Stomach (tissue), 9 donors: Measurements from ENCODE around the gene REX1BD. TPM values are rescaled to one million over a fixed set of nuclear protein-coding genes. Genes with fewer than 3 reads are reported as not detected.

Experiments used
- DNase-seq, 2 donors: peaks; one replicate each; pipeline versions ENCODE4 v3.0.0 to v3.0.0-alpha.2; 2013 to 2019
- H3K27ac ChIP-seq, 5 donors: fragments of 200-600 bp in 4 of 5; sonication (generic) in 4 of 5; one replicate each; pipeline ENCODE4 v1.5.1; 2013 to 2019; ENCODE audit warnings: mild to moderate bottlenecking in 1 of 5, moderate library complexity in 1 of 5
- H3K27me3 ChIP-seq, 3 donors: fragments of 200-600 bp; sonication (generic); one replicate each; pipeline ENCODE4 v1.5.1; 2017 to 2019; ENCODE audit warnings: mixed run types in 1 of 3
- H3K36me3 ChIP-seq, 4 donors: fragments of 200-600 bp; sonication (generic); 1 replicate in 3 of 4; 2 replicates in 1 of 4; pipeline ENCODE4 v1.5.1; 2016 to 2019
- H3K4me1 ChIP-seq, 4 donors: fragments of 200-600 bp; sonication (generic); one replicate each; pipeline ENCODE4 v1.5.1; 2016 to 2019
- H3K4me3 ChIP-seq, 4 donors: fragments of 200-600 bp; sonication (generic) in 3 of 4; one replicate each; pipeline ENCODE4 v1.5.1; 2016 to 2019; ENCODE audit warnings: mild to moderate bottlenecking in 1 of 4
- H3K9me3 ChIP-seq, 4 donors: fragments of 200-600 bp; sonication (generic); one replicate each; pipeline ENCODE4 v1.5.1; 2016 to 2019
- EP300 ChIP-seq: sonication (generic); formaldehyde crosslinking; IDR thresholded peaks from one replicate; pipeline ENCODE4 v1.6.1; 2017; ENCODE audit warnings: antibody characterized with exemption
- POLR2A ChIP-seq, 4 donors: fragments of 450-650 bp; IDR thresholded peaks; one replicate each; pipeline ENCODE4 v1.6.1; 2016; ENCODE audit warnings: antibody characterized with exemption in 4 of 4, control low read depth in 2 of 4, mild to moderate bottlenecking in 1 of 4, moderate library complexity in 1 of 4
- POLR2AphosphoS5 ChIP-seq, 3 donors: sonication (generic); formaldehyde crosslinking; IDR thresholded peaks; one replicate each; pipeline ENCODE4 v1.6.1; 2016; ENCODE audit warnings: antibody characterized with exemption in 3 of 3
- WGBS, 5 donors: extraction: QIAGEN DNeasy Blood & Tissue Kit in 3 of 5; methylation state at CpG; one replicate each; pipeline versions ENCODE4 v1.1.5 to v1.1.7; 2013 to 2018; 5-methylcytosine and 5-hydroxymethylcytosine counted together
- intact Hi-C: fragments of 100-400 bp; cut with DNase I; formaldehyde crosslinking; loops from one replicate; pipeline ENCODE4 v1.15.1; 2023; ENCODE audit warnings: low total_unique reads
- polyA plus RNA-seq, 3 donors: library from polyadenylated mRNA; stranded (reverse); fragments of 200-250 nt; gene quantifications; one replicate each; pipeline ENCODE4 v1.2.3, GENCODE V29; 2013
- total RNA-seq, 5 donors: library from RNA; depleted of rRNA; stranded (reverse); fragments of >200 nt; gene quantifications; one replicate each; pipeline versions ENCODE4 v1.1.0 to v1.2.3, GENCODE V29; 2014 to 2016
- TF ChIP-seq, protein P1 (sequence below), 7 experiments: fragments of 450-650 bp in 4 of 7; fragments of 200-600 bp in 3 of 7; sonication (generic) in 3 of 7; IDR thresholded peaks; one replicate each; pipeline ENCODE4 v1.5.1; 2016 to 2019; ENCODE audit warnings: antibody characterized with exemption in 7 of 7, control low read depth in 2 of 7, mild to moderate bottlenecking in 1 of 7
- donor health status: healthy with polysubstance abuse.
- donor health status: Bipolar disorder and iron deficiency.
- donor health status: healthy.

The REX1BD gene
- total and polyA plus RNA-seq, 8 donors = 15.6 to 483 (median 114) TPM

- no peak for TF ChIP-seq POLR2AphosphoS5 (IDR thresholded peaks at IDR 0.05)
- no peak for TF ChIP-seq POLR2A (IDR thresholded peaks at IDR 0.05)
- no peak for TF ChIP-seq EP300
- TF ChIP-seq, protein P1, sequence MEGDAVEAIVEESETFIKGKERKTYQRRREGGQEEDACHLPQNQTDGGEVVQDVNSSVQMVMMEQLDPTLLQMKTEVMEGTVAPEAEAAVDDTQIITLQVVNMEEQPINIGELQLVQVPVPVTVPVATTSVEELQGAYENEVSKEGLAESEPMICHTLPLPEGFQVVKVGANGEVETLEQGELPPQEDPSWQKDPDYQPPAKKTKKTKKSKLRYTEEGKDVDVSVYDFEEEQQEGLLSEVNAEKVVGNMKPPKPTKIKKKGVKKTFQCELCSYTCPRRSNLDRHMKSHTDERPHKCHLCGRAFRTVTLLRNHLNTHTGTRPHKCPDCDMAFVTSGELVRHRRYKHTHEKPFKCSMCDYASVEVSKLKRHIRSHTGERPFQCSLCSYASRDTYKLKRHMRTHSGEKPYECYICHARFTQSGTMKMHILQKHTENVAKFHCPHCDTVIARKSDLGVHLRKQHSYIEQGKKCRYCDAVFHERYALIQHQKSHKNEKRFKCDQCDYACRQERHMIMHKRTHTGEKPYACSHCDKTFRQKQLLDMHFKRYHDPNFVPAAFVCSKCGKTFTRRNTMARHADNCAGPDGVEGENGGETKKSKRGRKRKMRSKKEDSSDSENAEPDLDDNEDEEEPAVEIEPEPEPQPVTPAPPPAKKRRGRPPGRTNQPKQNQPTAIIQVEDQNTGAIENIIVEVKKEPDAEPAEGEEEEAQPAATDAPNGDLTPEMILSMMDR (IDR thresholded peaks at IDR 0.05) = no peak
- H3K36me3 ChIP-seq = no peaks in the 10 kb centered on the region
- intact Hi-C loops = no loop called here
- H3K9me3 ChIP-seq = no peaks in the 10 kb centered on the region
- no peak overlapping the region for H3K27ac ChIP-seq
- DNase-seq = no peak
- 74 to 91% (median 87%) methylated on average over 10 of the region's 10 CpGs for WGBS, 5 donors
- peaks cover 0 to 39% (median 5%) of the 10 kb centered on the region in 3 donors for H3K27me3 ChIP-seq
- H3K4me1 ChIP-seq = no peaks in the 10 kb centered on the region
- no peak overlapping the region for H3K4me3 ChIP-seq
Measured at GRCh38 chr19:18620311-18620710, 31.7 kb downstream of the REX1BD start.

- Histone ChIP-seq H3K27me3 (peaks cover 0 to 33% (median 2%) of the 10 kb centered on the region in 3 donors), H3K9me3 (no peaks in the 10 kb centered on the region), H3K36me3 (no peaks in the 10 kb centered on the region), H3K4me3 (no peak overlapping the region), H3K4me1 (no peaks in the 10 kb centered on the region), H3K27ac (no peak overlapping the region)
- intact Hi-C loops = no loop called here
- 49 to 71% (median 56%) methylated on average over 7 of the region's 7 CpGs for WGBS, 5 donors
- DNase-seq = peak in 1 of 2 donors; percentile 38
- TF ChIP-seq POLR2AphosphoS5 (IDR thresholded peaks at IDR 0.05) = no peak
- TF ChIP-seq, protein P1 (IDR thresholded peaks at IDR 0.05) = no peak
- TF ChIP-seq POLR2A (IDR thresholded peaks at IDR 0.05) = no peak
- no peak for TF ChIP-seq EP300
Measured at GRCh38 chr19:18620902-18621301, 32.3 kb downstream of the REX1BD start.

GRCh38 chr19:18626906-18627305 lies 38.3 kb downstream of the REX1BD start:
- no peak for DNase-seq
- intact Hi-C loops = no loop called here
- 56 to 63% (median 62%) methylated on average over 2 of the region's 2 CpGs for WGBS, 5 donors

DNA sequence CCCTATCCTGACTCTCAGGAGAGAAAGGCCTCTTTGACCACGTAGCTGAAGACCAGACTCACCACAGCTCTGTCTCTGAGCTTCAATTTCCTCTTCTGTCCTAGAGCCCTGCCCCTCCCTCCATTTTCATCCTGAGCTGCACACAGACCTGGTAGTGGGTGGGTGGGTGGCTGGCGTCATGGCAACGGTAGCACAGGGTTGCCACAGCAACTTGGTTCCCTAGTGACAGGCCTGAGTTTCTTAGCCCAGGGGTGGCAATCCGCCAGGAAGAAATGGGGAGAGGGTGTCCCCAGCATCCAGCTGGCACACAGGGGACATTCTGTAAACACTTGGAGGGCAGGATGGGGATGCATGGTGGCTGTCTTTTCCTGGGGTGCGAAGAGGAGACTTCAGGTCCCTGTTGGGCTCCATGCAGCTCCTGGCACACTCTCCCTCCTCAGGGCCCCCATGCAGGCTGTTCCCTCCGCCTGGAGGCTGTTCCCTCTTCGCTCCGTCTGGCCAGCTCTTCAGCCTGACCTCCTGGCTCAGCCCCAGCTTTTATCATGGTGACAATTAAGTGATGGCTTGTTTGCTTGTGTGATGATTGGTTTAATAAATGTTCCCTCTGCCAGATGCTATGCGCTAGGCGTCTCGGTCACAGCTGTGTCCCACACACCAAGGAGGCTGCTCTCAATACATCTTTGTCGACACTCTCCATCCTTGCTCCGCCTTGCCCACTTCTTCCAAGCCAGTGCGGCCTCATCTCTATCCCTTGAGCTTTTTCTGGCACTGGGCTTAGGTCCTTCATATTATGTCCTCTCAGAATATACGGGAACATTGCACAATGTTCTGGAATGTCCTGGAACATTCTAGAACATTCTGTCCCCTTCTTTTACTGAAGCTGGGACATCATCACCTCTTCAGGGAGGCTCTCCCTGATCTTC lies 40.8 kb downstream of the REX1BD start:
- Histone ChIP-seq H3K4me3 (no peak overlapping the region), H3K27me3 (no peaks in the 10 kb centered on the region), H3K4me1 (peaks cover 0 to under 1% (median 0%) of the 10 kb centered on the region in 4 donors), H3K36me3 (no peaks in the 10 kb centered on the region), H3K27ac (peak overlapping the region in 1 of 5 donors; percentile 32), H3K9me3 (no peaks in the 10 kb centered on the region)
- TF ChIP-seq, protein P1 (IDR thresholded peaks at IDR 0.05) = no peak
- peak; percentile 95 for TF ChIP-seq EP300
- TF ChIP-seq POLR2AphosphoS5 (IDR thresholded peaks at IDR 0.05) = peak; percentile 56 to 84 (median 61)
- DNase-seq = no peak
- WGBS, 5 donors = 61 to 74% (median 69%) methylated on average over 15 of the region's 15 CpGs
- intact Hi-C loops = no loop called here

More at GRCh38 chr19:18626906-18627305, 38.3 kb downstream of the REX1BD start:
- Histone ChIP-seq H3K9me3 (no peaks in the 10 kb centered on the region), H3K4me3 (no peak overlapping the region), H3K4me1 (no peaks in the 10 kb centered on the region), H3K27me3 (no peaks in the 10 kb centered on the region), H3K27ac (no peak overlapping the region), H3K36me3 (no peaks in the 10 kb centered on the region)
- no peak for TF ChIP-seq POLR2A (IDR thresholded peaks at IDR 0.05)
- TF ChIP-seq, protein P1 (IDR thresholded peaks at IDR 0.05) = no peak
- TF ChIP-seq EP300 = no peak
- no peak for TF ChIP-seq POLR2AphosphoS5 (IDR thresholded peaks at IDR 0.05)
